Measurements from ENCODE around the gene ARL6IP4. TPM values are rescaled to one million over a fixed set of nuclear protein-coding genes. Genes with fewer than 3 reads are reported as not detected.

ARL6IP4 gene
- total RNA-seq, 1 donor from 2014 or later, result 83.8 TPM

GRCh38 chr12:123022846-123023245 is 42.4 kb downstream of the ARL6IP4 start:
- Mint-ChIP-seq H3K4me3 (no peak overlapping the region), H3K36me3 (no peaks in the 10 kb centered on the region), H3K27ac (no peak overlapping the region), H3K4me1 (peaks cover 1% of the 10 kb centered on the region), H3K9me3 (no peaks in the 10 kb centered on the region), H3K27me3 (ENCODE audit: insufficient read depth, low read depth) (peaks cover 2% of the 10 kb centered on the region)
- DNase-seq (ENCODE audit: low spot score), result no peak
- Histone ChIP-seq H3K4me2 (no peak overlapping the region), H3K79me2 (ENCODE audit: low read depth) (no peaks in the 10 kb centered on the region), H4K20me1 (ENCODE audit: low read depth) (no peaks in the 10 kb centered on the region), H3F3A (ENCODE audit: low read depth) (no peaks in the 10 kb centered on the region), H3K27me3 (no peaks in the 10 kb centered on the region), H3K4me3 (no peak overlapping the region), H3K4me1 (peaks cover 1% of the 10 kb centered on the region), H3K27ac (no peak overlapping the region), H3K36me3 (no peaks in the 10 kb centered on the region), H3K9me3 (ENCODE audit: low read depth) (no peaks in the 10 kb centered on the region), H2AFZ (replicated peaks) (no peak overlapping the region), H3K9ac (no peak overlapping the region)
- TF ChIP-seq EZH2 (IDR thresholded peaks at IDR 0.05) (no peak), CTCF (IDR thresholded peaks at IDR 0.05) (no peak), EZH2phosphoT487 (IDR thresholded peaks at IDR 0.05) (no peak)

- H3K9ac ChIP-seq, result no peak overlapping the region
- Mint-ChIP-seq H3K9me3 (no peaks in the 10 kb centered on the region), H3K4me1 (peaks cover 6% of the 10 kb centered on the region), H3K36me3 (no peaks in the 10 kb centered on the region), H3K27me3 (ENCODE audit: insufficient read depth, low read depth) (no peaks in the 10 kb centered on the region), H3K27ac (no peak overlapping the region), H3K4me3 (no peak overlapping the region)
- TF ChIP-seq EZH2phosphoT487 (IDR thresholded peaks at IDR 0.05), result no peak
- TF ChIP-seq CTCF (IDR thresholded peaks at IDR 0.05), result no peak
- no peak for TF ChIP-seq EZH2 (IDR thresholded peaks at IDR 0.05)
- H3K4me3 ChIP-seq, result no peak overlapping the region
- H3K36me3 ChIP-seq, result no peaks in the 10 kb centered on the region
- no peaks in the 10 kb centered on the region for H3K27me3 ChIP-seq
- H4K20me1 ChIP-seq (ENCODE audit: low read depth), result no peaks in the 10 kb centered on the region
- no peak overlapping the region for H2AFZ ChIP-seq (replicated peaks)
- H3K79me2 ChIP-seq (ENCODE audit: low read depth), result no peaks in the 10 kb centered on the region
- DNase-seq (ENCODE audit: low spot score), result no peak
- no peaks in the 10 kb centered on the region for H3K9me3 ChIP-seq (ENCODE audit: low read depth)
- H3K4me2 ChIP-seq, result no peak overlapping the region
- no peak overlapping the region for H3K27ac ChIP-seq
- no peaks in the 10 kb centered on the region for H3F3A ChIP-seq (ENCODE audit: low read depth)
- H3K4me1 ChIP-seq, result peaks cover 6% of the 10 kb centered on the region
Measured at GRCh38 chr12:123024819-123025391, 44.4 kb downstream of the ARL6IP4 start.

- Histone ChIP-seq H3K4me2 (no peak overlapping the region), H3F3A (ENCODE audit: low read depth) (no peaks in the 10 kb centered on the region), H3K9ac (no peak overlapping the region), H3K36me3 (no peaks in the 10 kb centered on the region), H3K79me2 (ENCODE audit: low read depth) (no peaks in the 10 kb centered on the region), H3K27me3 (no peaks in the 10 kb centered on the region), H2AFZ (replicated peaks) (no peak overlapping the region), H3K4me3 (no peak overlapping the region), H3K27ac (no peak overlapping the region), H3K4me1 (peaks cover 6% of the 10 kb centered on the region), H4K20me1 (ENCODE audit: low read depth) (no peaks in the 10 kb centered on the region), H3K9me3 (ENCODE audit: low read depth) (no peaks in the 10 kb centered on the region)
- TF ChIP-seq EZH2phosphoT487 (IDR thresholded peaks at IDR 0.05), result no peak
- TF ChIP-seq CTCF (IDR thresholded peaks at IDR 0.05), result no peak
- no peak for TF ChIP-seq EZH2 (IDR thresholded peaks at IDR 0.05)
- H3K4me3 Mint-ChIP-seq, result no peak overlapping the region
- H3K27me3 Mint-ChIP-seq (ENCODE audit: insufficient read depth, low read depth), result peaks cover 2% of the 10 kb centered on the region
- H3K4me1 Mint-ChIP-seq, result peaks cover 6% of the 10 kb centered on the region
- no peak overlapping the region for H3K27ac Mint-ChIP-seq
- H3K36me3 Mint-ChIP-seq, result no peaks in the 10 kb centered on the region
- no peak for DNase-seq (ENCODE audit: low spot score)
- no peaks in the 10 kb centered on the region for H3K9me3 Mint-ChIP-seq
Measured at GRCh38 chr12:123026094-123026853, 45.8 kb downstream of the ARL6IP4 start.

All from neural progenitor cell (in vitro differentiated cells).